ENCODE measurements around the gene TCF12.

The TCF12 gene

DNA sequence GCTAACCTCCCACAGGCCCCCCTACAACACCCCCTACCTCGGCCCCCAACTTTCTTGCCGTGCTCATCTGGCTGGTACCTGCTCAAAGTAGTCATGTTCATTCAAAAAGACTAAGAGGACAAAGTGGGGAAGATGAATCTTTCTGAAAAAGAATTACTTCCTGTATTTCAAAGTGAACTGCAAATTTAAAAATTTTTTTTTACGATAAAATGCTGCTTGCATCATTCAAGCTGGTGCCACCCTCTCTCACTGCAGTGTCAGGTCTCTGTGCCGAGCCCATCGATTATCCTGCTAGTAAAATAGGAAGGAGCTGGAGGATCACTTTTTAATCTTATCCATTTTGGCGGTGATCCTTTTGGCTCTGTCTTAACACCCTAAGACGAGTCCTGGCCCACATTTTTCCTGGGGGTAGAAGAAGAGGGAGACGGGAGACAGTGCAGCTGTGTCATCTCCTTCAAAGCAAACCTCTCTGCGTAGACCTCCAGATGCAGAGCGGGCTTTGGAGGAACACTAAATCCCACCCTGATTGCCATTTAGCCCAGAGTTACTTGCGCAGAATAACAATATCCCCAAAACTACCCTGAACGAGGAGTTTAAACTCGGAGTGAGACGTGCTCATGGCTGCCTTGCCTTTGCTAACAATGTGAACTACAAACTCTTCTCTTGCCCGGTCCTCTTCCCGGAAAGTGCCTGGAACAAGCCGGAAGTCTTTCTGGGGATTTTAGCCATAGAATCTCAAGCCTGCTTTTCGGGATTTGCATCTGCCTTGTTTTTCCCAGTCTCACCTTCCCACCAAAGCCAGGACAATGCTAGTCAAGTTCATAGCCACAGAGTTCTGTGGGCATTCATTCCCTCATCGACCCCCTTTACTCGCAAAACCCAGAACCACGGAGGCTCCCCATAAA, 391.7 kb downstream of the TCF12 start:
- in situ Hi-C loops (cut with MboI; ENCODE audit: low sequenced_read_pairs) = no loop called here

DNA sequence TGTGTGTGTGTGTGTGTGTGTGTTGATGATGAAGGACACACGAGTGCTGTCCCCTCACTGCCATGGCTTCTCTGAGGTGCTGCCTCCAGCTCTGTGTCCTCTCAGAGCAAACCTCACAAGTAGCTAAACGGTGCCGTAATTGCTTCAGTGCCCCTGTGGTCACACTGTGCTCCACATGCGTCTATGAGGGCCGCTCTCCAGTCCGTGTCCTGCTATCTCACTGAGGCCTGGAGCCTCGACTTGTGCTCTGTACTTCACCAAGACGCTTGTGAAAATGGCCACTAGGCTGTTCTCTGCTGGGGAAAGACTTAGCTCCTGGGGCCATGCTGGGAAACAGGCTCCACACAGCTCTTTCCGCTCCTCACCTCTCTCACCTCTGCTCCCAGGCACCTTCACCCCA, 392.4 kb downstream of the TCF12 start:
- in situ Hi-C loops (cut with MboI; ENCODE audit: low sequenced_read_pairs) = no loop called here

DNA sequence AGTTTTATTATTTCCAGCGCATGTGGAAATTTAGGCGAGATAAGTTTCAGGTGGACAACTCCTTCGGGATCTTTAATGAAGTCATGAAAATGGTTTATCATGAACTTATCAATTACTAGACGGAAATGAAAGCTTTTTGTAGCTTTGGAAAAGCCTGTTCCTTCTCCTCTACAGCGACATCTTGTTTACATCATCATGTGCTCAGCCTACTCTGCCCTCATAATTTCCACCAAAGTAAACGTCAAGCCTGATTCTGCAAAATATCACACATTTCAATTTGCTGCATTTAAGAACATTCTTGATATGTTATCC, 393.5 kb downstream of the TCF12 start:
- in situ Hi-C loops (cut with MboI; ENCODE audit: low sequenced_read_pairs) = no loop called here

DNA sequence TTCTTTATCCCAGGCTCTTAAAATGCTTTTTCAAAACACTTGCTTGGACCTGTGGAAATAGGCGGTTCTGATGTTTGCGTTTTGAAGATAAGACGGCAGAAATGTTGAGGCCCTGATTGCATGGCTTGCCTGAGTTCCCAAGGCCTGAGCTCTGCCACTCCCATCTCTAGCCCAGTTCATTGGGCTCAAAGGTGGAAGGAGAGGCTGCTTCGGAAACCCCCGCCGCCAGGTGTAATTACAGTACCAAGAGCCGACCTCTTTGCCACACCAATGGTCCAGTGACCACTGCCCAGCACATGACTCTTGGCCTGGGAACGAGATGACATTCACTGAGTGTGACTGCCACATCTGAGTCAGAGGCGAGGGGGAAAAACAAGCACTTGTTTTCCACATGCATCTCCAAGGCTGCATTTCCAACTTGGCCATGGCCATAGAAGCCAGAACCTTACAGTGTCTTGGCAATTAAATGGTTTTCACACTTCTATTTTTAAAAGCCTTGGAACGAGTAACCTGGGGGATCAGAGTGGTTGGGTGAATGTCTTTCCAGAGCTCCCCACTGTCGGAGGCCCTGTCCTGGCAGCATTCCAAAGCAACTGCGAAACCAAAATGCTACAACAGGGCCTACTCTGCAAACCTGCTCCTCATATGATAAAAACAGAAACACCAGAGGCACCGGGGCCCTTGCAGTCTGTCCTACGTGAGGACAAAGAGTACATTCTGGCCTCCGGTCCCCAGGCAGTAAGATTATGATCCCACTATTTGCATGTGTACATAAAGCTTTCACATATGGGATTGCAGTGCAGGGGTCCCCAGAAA, 394.1 kb downstream of the TCF12 start:
- in situ Hi-C loops (cut with MboI; ENCODE audit: low sequenced_read_pairs) = no loop called here

DNA sequence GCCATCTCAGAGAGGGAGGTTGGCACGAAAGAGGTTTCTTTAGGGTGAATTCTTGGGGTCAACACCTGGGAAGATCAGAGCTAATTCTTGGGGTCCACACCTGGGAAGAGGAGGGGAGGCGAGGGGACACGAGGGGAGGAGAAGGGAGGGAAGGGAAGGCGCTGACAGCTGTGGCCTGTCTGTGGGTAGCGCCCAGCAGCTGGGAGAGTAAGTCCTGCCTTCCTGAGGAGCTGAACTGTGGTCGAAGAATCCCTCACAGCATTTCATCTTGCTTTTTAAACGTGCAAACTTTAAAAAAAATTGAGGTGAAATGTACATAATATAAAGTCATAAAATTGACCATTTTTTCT, 394.7 kb downstream of the TCF12 start:
- in situ Hi-C loops (cut with MboI; ENCODE audit: low sequenced_read_pairs) = no loop called here

DNA sequence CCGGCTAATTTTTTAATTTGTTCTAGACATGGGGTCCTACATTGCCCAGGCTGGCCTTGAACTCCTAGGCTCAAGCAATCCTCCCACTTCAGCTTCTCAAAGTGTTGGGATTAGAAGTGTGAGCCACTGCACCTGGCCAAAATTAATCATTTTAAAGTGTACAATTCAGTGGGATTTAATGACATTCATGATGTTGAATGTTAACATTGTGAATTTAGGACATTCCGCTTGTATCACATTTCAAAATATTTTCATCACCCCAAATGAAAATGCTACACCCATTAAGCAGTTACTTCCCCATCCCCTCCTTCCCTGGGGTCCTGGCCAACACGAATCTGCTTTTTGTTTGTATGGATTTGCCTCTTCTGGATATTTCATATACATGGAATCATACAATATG, 395.8 kb downstream of the TCF12 start:
- in situ Hi-C loops (cut with MboI; ENCODE audit: low sequenced_read_pairs) = no loop called here

DNA sequence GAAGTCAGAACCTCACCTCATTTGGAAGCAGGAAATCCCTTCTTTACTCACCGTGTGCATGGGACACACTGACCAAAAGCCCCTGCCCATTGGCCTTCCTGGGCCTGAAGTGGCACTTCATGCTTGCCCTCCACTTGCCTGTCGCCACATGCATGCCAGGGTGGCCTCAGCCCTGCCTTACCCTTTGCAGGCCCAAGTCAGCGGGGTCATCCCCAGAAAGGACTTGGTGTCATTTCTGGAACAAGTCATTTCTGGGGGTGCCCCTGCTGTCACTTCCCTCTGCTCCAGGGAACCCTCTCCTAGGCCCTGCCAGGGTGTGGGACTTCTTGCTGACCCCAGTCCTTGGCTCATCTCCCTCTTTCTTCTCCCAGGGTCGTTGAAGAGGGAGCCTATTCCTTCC, 398.0 kb downstream of the TCF12 start:
- in situ Hi-C loops (cut with MboI; ENCODE audit: low sequenced_read_pairs) = no loop called here

DNA sequence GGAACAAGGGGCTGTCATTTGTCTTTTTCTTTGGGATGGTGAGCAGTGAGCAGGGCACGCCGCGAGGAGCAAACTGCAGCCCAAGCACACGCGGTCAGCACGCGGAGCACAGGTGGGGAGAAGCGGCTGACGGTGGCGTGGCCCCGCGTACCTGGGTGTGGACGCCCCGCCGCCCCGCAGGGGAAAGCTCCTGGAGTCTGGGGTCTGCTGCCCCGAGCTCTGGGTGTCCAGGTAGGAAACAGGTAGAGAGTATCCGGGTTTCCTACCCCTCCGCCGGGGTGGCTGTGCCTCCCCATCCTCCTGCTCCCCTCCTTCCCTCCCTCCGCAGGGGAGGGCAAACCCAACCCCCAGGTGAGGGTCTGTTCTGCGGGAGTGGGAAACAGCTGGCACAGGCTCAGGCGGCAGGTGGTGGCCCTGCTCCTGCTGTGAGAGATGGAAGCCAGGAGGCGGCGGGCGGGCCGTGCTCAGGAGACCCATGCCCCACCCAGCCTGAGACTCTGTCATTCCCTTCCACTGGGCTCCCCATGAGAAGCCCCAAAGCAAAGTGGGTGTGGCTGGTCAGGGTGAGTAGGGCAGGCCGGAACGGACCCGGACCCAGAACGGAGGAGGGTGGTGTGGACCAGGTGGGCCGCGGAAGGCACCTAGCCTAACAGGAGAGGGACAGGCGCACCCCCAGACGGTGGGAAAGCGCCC, 400.9 kb downstream of the TCF12 start:
- in situ Hi-C loops (cut with MboI; ENCODE audit: low sequenced_read_pairs) = no loop called here

DNA sequence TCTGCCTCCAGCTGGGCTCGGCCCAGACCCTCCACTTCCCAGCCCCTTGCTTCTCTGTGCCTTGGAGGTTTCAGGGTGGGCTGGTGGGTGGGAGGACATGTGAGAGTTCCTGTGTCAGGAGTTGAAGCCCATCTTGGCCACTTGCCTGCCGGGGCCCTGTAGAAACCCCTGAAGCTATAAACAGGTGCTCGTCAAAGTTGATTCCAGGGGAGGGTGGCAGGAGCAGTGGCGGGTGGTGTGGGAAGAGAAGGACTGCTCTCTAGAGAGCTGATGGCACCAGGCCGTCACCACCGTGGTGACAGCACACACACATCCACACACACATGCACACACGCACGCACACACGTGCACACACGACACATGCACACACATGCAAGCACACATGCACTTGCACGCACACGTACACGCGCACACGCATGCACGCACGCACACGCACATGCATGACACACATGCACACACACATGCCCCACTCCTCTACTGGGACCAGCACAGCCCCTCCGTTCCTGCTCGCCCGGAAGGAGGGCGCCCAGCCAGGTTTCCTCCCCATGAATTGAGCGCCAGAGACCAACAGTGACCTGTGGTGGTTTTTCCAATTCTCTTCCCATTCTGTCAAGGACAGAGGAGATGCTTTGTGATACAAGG, 401.6 kb downstream of the TCF12 start:
- in situ Hi-C loops (cut with MboI; ENCODE audit: low sequenced_read_pairs) = no loop called here

DNA sequence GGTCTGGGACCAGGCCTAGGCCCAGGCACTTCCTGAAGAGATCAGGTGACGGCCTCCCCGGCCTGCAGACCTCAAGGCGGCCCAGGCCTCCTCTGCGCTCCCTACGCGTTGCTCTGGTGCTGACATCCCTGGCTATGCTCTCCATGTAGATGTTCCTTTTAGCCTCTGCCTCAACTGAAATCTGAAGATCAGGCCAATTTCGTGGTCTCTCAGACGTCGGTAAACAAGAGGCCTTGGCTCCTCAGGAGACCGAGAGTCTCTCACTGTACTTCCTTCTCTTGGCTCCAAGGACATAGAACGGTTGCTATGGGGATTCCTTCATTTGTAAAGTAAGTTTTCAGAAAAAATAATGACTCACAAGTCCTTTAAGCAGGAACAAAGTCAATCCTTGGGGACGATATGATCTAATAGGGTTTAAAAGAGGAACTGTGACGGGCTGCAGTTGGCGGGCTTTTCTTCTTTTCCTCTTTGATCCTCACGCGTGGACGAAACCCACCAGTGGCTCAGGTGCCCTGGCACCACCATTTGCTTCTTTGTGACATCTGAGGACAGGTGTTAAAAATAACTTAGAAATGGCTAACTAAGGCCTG, 402.3 kb downstream of the TCF12 start:
- in situ Hi-C loops (cut with MboI; ENCODE audit: low sequenced_read_pairs) = no loop called here

DNA sequence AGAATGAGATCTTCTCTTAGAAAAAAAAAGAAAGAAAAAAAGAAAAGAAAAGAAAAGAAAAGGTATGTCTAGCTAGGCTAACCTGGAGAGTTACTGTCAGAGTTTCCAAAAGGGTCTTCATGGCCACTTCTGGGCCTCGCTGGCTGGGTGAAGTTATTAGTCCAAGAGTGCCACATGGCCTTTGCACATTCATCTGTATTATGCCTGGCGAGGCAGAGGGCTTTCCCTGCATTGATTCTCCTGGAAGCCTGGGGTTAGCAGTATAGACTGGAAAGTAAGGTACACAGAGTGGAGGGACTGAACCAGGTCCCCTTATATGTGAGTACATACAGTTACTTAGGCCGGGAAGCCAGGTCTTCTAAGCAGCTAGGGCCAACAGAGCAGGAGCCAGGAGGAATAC, 403.0 kb downstream of the TCF12 start:
- in situ Hi-C loops (cut with MboI; ENCODE audit: low sequenced_read_pairs) = no loop called here

DNA sequence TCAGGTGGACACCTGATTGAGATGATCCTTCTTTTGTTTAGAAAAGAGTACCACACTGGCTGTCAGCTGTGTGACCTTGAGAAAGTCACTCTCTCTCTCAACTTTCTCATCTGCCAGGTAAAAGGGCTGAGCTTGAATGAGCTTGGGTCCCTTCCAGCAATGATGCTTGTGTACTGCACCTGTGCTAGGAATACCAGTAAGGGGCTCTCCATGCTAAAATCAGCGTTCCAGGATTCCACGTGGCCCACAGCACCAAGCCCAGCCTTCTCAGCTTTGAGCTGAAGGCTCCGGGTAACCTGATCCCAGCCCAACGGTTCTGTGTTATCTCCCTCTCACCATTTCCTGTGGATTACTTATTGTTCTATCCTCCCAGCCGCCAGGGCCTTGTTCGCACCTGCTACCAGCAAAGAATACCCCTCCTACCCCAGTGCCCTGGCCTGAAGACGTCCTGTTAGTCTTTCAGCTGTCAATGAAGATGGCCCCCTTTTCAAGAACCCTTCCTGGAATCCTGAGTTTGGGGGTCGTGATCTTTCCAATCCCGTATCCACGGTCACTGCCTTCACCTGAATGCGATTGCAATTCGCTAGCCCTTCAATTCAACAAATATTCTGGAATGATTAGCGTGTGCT, 403.6 kb downstream of the TCF12 start:
- in situ Hi-C loops (cut with MboI; ENCODE audit: low sequenced_read_pairs) = no loop called here

DNA sequence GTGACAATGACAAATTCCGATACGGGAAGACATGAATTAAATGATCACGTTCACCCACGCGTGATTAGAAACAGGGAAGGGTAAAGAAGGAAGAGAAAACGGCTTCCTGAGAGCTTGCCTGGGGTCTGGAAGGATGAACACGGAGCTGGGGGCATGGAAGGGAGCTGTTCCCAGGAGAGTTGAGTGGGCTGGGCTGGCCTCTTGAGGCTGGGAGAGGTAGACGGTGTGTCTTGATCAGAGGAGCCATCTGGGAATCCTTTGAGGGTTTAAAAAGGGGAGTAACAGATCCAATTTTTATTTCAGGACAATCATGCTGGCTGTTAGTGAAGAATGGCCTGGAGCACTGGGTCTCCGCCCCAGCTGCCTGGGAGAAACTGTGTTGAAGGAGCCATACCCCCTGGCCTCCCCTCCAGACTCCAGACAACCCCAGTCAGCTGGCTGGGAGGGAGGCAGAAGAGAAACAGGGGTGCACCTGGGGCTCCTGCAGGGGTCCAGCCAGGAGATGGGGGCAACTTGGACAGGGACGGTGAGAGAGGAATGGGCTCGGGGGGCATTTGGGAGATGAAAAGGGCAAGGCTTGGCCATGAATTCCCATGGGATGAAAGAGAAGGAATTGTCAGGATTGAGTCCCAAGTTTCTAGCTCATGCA, 404.3 kb downstream of the TCF12 start:
- in situ Hi-C loops (cut with MboI; ENCODE audit: low sequenced_read_pairs) = no loop called here

DNA sequence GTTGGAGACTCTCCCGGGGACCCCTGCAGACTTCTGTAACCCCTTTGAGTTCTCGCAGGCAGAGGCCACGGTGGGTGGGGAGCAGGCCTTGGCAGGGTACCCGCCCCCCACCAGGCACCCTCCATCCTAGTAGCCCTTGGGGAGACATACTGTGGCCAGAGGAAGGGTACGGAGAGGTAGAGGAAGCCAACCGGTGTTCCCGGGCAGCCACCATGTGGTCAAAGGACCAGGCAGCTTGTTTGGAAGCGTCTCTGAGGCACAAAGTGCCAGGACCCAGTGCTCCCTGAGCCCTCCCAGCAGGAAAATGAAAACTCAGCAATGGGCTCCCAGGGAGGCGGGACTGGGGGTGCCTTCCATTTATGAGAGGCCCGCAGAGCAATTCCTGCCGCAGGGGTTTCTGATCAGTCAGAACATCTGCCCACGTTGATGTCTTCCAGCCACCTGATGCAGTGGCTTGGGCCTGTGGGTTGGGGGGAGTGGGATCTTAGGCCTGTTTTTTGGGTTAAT, 404.9 kb downstream of the TCF12 start:
- in situ Hi-C loops (cut with MboI; ENCODE audit: low sequenced_read_pairs) = no loop called here

DNA sequence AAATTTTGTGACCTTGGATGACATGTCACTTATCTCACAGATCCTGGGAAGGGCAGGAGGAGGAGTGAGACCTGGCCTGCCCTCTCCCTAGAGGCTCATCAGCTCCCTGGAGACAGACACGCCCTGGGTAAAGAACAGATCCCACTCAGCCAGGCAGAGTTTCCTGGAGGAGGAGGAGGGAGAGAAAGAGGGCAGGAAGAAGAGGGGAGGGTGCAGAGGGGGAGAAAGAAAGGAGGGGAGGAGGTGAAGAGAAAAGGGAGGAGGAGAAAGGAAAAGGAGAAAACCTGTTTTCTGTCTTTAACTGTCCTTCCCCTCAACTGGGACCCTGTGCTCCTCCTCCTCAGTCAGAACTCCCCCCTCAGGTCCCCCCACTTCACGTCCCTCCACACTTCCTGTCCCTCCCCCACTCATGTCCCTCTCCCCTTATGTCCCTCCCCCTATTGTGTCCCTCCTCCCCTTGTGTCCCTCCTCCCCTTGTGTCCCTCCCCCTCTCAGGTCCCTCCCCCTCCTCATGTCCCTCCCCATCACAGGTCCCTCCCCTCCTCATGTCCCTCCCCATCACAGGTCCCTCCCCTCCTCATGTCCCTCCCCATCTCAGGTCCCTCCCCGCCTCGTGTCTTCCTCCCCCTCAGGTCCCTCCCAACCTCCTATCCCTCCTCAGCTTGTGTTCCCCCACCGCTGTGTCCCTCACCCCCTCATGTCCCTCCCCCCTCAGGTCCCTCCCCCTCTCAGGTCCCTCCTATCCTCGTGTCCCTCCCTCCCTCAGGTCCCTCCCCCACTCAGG, 405.6 kb downstream of the TCF12 start:
- in situ Hi-C loops (cut with MboI; ENCODE audit: low sequenced_read_pairs) = no loop called here

DNA sequence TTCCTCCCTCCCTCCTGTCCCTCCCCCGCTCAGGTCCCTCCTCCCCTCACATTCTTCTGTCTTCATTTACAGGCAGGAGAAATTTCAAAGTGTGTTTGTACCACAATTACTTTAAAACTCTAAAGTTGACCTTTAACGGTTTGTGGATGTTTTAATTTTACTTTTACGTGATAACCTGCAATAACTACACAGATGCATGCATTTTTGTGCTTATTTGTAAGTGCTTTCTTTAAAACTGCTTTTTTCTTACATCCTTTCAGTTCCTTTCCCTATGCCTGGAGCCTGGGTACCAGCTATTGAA, 406.1 kb downstream of the TCF12 start:
- in situ Hi-C loops (cut with MboI; ENCODE audit: low sequenced_read_pairs) = no loop called here

DNA sequence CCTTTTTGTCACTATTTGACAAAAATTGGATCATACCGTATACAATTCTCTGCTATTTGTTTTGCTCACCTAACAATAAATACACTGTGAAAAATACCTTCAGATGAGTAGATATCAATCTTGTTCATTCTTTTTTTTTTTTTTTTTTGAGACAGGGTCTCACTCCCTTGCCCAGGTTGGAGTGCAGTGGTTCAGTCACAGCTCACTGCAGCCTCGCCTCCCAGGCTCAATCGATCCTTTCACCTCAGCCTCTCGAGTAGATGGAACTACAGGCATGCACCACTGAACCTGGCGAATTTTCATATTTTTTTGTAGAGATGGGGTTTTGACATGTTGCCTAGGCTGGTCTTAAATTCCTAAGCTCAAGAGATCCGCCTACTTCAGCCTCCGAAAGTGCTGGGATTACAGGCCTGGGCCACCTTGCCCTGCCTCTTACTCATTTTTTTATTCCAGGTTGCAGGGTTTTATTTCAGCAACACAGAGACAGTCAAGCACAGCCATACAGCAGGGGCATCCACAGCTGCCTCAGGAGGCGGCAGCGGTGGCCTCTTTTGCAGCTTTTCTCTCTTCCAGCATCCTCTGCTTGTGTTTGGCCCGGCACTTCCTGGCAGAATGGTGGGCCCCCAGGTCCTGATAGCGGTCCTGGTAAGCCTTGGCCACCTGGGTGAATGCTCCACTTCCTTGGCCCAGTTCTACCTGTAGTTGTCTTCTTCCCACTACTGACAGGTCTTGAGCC, 406.7 kb downstream of the TCF12 start:
- in situ Hi-C loops (cut with MboI; ENCODE audit: low sequenced_read_pairs) = no loop called here

DNA sequence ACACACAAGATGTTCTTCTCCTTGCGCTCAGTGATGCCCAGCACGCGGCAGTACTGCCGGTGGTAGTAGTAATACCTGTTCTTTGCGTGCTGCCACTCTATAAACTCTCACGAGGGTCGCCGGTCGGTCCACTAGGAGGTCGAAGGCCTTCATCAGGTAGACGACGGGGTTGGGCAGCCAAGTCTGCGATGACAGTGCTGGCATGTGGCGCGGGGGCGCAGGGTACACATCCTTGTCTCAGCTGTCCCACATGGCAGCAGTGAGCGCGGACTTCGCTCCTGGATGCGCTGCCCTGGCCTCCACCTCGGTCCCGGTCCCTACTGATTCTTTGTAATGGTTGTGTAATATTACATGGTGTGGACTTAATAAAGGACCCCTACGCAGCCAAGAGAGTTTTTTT, 407.8 kb downstream of the TCF12 start:
- in situ Hi-C loops (cut with MboI; ENCODE audit: low sequenced_read_pairs) = no loop called here

All from hTERT RPE-1 (cell line).